ENCODE results near the gene HAPSTR1. TPM values are rescaled to one million over a fixed set of nuclear protein-coding genes. Genes with fewer than 3 reads are reported as not detected.

The HAPSTR1 gene
- total RNA-seq, 2 donors from 2014 or later: 50.2 to 57.0 TPM

- Histone ChIP-seq H3K4me3 (no peak overlapping the region), H3K36me3 (no peaks in the 10 kb centered on the region), H3K9ac (ENCODE audit: low read depth in 2 of 2, low read length in 2 of 2) (no peak overlapping the region), H3K27ac (peak overlapping the region; percentile 83), H3K4me1 (peaks cover 17% of the 10 kb centered on the region), H3K27me3 (no peaks in the 10 kb centered on the region), H3K9me3 (no peaks in the 10 kb centered on the region)
- DNase-seq: no peak
- no peak for TF ChIP-seq CTCF (IDR thresholded peaks at IDR 0.05)
- intact Hi-C loops (cut with DNase I): no loop called here
These were observed 33.0 kb downstream of the HAPSTR1 start for GRCh38 chr16:9124444-9124843.

- DNase-seq: no peak
- Histone ChIP-seq H3K36me3 (no peaks in the 10 kb centered on the region), H3K27me3 (no peaks in the 10 kb centered on the region), H3K9ac (ENCODE audit: low read depth in 2 of 2, low read length in 2 of 2) (no peak overlapping the region), H3K9me3 (no peaks in the 10 kb centered on the region), H3K4me3 (no peak overlapping the region), H3K4me1 (peaks cover 17% of the 10 kb centered on the region), H3K27ac (no peak overlapping the region)
- no peak for TF ChIP-seq CTCF (IDR thresholded peaks at IDR 0.05)
- intact Hi-C loops (cut with DNase I): no loop called here
These were observed 33.6 kb downstream of the HAPSTR1 start for GRCh38 chr16:9124908-9125584.

- H3K4me3 ChIP-seq: no peak overlapping the region
- no peak overlapping the region for H3K9ac ChIP-seq (ENCODE audit: low read depth in 2 of 2, low read length in 2 of 2)
- no peak overlapping the region for H3K27ac ChIP-seq
- DNase-seq: no peak
- peaks cover 17% of the 10 kb centered on the region for H3K4me1 ChIP-seq
- intact Hi-C loops (cut with DNase I): no loop called here
- H3K9me3 ChIP-seq: no peaks in the 10 kb centered on the region
- no peaks in the 10 kb centered on the region for H3K27me3 ChIP-seq
- no peaks in the 10 kb centered on the region for H3K36me3 ChIP-seq
- no peak for TF ChIP-seq CTCF (IDR thresholded peaks at IDR 0.05)
These were observed 34.4 kb downstream of the HAPSTR1 start for GRCh38 chr16:9125658-9126505.

GRCh38 chr16:9126609-9127008 lies 35.2 kb downstream of the HAPSTR1 start:
- no peak for DNase-seq
- Histone ChIP-seq H3K4me1 (peaks cover 17% of the 10 kb centered on the region), H3K9me3 (no peaks in the 10 kb centered on the region), H3K9ac (ENCODE audit: low read depth in 2 of 2, low read length in 2 of 2) (no peak overlapping the region), H3K4me3 (no peak overlapping the region), H3K36me3 (no peaks in the 10 kb centered on the region), H3K27ac (no peak overlapping the region), H3K27me3 (no peaks in the 10 kb centered on the region)
- intact Hi-C loops (cut with DNase I): no loop called here
- TF ChIP-seq CTCF (IDR thresholded peaks at IDR 0.05): no peak

- Histone ChIP-seq H3K4me3 (no peak overlapping the region), H3K9me3 (no peaks in the 10 kb centered on the region), H3K9ac (ENCODE audit: low read depth in 2 of 2, low read length in 2 of 2) (no peak overlapping the region), H3K36me3 (no peaks in the 10 kb centered on the region), H3K4me1 (peaks cover 5% of the 10 kb centered on the region), H3K27ac (no peak overlapping the region), H3K27me3 (no peaks in the 10 kb centered on the region)
- no peak for DNase-seq
- no peak for TF ChIP-seq CTCF (IDR thresholded peaks at IDR 0.05)
- intact Hi-C loops (cut with DNase I): no loop called here
These were observed 37.2 kb downstream of the HAPSTR1 start for GRCh38 chr16:9128346-9129342.

Data from colonic mucosa (tissue), 4 donors.